GM12873 (cell line): ENCODE data around the gene ERGIC2.

Experiments
- CTCF ChIP-seq: IDR thresholded peaks from 2 replicates; pipeline ENCODE4 v1.5.1; 2012; ENCODE audit warnings: low read depth, mild to moderate bottlenecking, moderate library complexity, low read length, control low read depth; ENCODE audit not compliant: insufficient read depth; ENCODE audit errors: missing control alignments

Gene ERGIC2

DNA sequence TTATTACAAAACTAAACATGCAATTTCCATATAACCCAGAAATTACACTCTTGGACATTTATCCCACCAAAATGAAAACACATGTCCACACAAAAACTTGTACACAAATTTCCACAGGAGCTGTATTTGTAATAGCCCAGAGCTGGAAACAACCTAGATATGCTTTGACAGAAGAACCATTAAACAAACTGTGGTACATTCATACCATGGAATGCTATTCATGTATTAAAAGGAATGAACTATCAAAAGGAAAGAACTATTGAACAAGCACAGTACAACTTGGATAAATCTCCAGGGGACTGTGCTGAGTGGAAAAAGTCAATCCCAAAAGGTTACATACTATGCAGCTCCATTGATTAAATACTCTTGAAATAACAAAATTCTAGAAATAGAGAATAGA, 35.8 kb upstream of the ERGIC2 start:
- no peak for TF ChIP-seq CTCF

GRCh38 chr12:29415111-29415510, 34.1 kb upstream of the ERGIC2 start:
- no peak for TF ChIP-seq CTCF

GRCh38 chr12:29414368-29414767, 33.4 kb upstream of the ERGIC2 start:
- no peak for TF ChIP-seq CTCF

DNA sequence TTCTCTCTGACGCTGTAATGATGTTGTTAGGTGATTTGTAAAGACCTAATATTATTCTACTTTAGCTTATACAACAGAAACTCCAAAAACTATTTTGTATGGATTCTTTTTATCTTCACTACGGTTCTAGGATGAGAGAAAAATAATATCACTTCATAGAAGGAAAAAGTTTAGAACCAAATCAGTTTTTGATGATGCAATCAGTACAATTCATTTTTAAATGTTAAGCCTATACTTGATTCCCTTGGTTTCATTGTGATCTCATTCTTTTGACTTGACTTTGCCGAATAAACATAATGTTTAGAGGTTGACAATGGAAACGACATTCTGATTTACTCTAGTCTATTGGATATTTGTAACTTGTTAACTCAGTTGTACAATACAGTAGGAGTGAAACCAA, 24.6 kb upstream of the ERGIC2 start:
- no peak for TF ChIP-seq CTCF

- TF ChIP-seq CTCF: no peak
Observed at GRCh38 chr12:29403991-29404390, 23.0 kb upstream of the ERGIC2 start.

- TF ChIP-seq CTCF: no peak
Observed at GRCh38 chr12:29402437-29402836, 21.5 kb upstream of the ERGIC2 start.

GRCh38 chr12:29398495-29398894, 17.5 kb upstream of the ERGIC2 start:
- TF ChIP-seq CTCF: no peak
